Measurements from ENCODE around the gene TNRC6C.

Gene TNRC6C, protein sequence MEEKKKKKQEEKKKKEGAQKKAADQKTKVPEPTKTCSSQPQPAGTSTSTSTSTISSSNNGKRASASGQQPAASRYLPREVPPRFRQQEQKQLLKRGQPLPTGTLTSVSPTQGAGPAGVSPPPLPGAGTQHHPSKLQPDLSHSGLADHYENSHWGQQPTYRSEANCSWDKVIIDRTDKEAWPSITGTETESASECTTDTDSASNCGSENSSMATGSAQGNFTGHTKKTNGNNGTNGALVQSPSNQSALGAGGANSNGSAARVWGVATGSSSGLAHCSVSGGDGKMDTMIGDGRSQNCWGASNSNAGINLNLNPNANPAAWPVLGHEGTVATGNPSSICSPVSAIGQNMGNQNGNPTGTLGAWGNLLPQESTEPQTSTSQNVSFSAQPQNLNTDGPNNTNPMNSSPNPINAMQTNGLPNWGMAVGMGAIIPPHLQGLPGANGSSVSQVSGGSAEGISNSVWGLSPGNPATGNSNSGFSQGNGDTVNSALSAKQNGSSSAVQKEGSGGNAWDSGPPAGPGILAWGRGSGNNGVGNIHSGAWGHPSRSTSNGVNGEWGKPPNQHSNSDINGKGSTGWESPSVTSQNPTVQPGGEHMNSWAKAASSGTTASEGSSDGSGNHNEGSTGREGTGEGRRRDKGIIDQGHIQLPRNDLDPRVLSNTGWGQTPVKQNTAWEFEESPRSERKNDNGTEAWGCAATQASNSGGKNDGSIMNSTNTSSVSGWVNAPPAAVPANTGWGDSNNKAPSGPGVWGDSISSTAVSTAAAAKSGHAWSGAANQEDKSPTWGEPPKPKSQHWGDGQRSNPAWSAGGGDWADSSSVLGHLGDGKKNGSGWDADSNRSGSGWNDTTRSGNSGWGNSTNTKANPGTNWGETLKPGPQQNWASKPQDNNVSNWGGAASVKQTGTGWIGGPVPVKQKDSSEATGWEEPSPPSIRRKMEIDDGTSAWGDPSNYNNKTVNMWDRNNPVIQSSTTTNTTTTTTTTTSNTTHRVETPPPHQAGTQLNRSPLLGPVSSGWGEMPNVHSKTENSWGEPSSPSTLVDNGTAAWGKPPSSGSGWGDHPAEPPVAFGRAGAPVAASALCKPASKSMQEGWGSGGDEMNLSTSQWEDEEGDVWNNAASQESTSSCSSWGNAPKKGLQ (N-terminal part only)

DNA sequence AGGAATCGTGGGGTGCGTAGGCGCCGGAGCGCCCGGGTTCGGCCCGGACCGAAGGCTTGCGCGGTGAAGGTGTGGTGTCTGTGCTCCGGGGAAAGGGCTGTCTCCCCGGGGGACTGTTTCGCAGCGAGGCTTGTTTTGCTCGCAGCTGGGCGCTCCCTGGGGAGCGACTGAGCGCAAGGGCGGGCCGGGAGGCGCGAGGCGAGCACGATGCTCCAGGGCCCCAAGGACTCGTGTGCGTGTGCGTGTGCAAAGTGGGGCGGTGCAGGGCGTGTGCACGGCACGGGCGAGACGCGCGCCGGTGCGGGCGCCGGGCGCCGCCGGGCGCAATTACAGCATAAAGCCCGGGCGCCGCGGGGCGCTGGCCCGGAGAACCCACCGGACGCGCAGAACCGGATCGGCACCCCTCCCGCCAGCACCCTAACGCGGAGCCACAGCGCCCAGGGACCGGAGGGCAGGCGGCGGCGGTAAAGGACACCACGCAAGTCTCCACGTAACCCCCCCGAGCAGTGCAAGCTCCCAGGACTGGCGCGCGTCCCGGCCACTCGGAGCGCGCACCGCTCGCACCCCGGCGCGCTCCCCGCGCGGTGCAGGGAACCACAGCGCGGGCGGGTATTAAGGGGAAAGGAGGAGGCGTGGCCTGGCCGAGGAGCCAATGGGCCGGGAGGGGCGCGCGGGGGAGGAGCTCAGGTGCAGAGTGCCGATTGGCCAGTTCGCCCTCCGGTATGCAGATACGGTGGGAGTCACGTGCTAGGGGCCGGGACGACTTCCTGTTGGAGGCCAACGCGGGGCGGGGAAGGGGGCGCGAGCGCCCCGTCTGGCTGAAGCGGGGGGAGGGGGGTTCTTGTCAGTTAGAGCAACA lies at the start of gene TNRC6C:
TNRC6C (plus strand) TSS at position 847 of the 859 bp plus-strand sequence. CDS start 45,504 bp downstream, outside the sequence.
- DNase-seq: peak; percentile 100

DNA sequence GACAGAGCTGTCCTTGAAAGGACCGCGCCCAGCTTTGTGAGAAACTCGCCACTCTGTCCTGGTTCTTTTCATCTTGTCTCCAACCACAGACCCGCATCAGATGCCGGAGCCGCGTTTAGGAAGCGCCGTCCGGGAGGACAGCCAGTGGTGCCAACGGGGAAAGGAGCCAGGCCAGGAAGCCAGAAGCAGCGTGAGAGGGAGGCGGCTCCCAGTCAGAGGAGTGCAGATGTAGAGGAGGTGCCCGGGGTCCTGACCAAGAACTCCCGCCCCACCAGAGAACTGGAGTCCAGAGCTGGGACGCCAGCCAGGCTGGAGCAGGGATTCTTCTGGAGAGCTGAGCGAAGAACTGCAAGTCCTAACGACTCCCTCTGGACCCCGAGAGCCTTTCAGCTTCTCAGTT lies 49.3 kb upstream of the TNRC6C start:
- DNase-seq: no peak

DNA sequence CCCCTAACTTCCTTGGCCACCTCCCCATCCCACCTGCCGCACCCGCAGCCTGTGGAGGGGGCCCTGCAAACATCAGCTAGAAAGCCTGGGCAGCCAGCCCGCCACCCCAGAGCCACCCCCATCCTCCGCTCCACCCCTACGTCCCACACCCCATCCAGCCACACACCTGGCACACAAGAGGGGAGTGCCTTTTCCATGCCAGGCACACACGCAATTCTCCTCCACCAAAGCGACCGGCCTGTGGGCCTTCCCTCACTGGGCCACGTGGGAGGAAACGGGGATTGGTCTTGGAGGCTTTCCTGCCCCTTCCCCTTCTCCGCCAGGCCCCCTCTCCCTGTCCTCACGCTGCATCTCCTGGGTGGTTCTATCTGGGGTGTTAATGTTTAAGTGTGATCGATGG lies 48.7 kb upstream of the TNRC6C start:
- no peak for DNase-seq

DNA sequence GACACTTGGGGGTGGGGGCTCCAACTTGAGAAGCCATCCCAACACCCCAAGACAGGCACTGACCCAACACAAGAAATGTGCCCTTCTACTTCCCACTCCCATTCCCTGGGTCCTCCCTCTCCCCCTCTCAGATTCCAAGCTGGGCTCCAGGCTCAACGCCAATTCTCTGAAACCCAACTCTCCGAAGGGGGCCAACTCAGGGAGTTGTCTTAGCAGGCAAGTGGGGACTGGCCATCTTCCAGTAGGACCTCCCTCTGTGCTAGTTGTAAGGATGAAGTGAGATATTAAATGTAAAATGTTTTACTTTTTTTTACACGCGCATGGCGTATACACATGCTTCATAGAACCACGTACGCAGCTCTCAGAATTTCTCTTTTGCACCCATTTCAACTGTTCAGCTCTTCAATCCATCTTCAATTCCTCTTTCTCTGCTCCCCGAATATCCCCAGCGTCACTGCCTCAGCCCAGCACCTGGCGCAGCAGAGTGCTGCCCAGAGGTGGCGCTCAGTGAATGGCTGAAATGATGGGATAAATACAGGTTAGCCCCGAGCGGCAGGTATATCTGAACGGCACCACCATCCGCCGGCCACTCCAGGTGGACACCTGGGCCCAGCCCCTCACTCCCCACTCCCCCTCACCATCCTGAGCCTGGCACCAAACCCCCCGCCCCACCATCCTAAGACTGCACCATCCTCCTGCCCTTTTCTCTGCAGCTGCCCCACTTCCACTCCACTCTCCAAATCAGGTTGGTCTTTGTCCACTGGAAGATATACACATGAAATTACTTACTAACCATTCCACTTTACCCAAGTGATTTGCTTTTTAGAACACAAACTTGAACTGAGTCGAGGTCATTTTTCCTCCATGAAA lies 43.9 kb upstream of the TNRC6C start:
- DNase-seq: peak; percentile 92

DNA sequence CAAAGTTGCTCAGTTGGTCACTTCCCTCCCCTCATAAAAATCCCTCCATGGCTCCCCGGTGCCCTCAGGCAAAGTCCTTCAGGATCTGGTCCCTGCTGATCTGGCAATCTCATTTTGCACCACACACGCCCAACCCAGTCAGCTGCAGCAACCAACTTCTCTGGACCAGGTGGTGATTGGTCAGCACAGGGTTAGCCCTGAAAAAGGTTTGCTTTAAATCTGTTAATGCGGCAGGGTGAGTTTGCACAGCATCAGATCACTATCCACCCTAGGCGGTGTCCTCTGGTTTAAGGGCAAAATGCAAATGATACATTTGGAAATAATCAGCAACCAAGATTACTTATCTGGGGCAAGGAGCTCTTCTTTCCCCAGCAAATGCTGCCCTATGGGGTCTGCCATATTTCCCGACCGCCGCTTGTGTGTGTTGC lies 42.9 kb upstream of the TNRC6C start:
- DNase-seq: no peak

DNA sequence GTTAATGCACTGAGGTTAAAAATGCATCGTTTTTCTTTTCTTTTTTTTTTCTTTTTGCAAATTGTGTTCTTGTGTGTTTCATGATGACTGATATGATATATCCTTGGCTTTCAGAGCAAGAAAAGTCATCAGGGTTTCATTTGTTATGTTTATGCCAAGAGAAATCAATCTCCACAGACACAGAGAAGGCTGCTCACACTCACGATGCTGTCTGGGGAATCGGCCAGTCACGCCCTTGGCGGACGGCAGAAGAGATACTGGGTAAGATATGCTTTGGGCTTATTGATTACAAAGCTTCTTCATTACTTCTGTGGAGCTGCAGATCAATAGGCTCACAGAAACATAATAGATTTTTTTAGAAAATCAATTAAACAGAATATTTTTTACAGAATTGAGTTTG lies 42.2 kb upstream of the TNRC6C start:
- DNase-seq: peak; percentile 51

DNA sequence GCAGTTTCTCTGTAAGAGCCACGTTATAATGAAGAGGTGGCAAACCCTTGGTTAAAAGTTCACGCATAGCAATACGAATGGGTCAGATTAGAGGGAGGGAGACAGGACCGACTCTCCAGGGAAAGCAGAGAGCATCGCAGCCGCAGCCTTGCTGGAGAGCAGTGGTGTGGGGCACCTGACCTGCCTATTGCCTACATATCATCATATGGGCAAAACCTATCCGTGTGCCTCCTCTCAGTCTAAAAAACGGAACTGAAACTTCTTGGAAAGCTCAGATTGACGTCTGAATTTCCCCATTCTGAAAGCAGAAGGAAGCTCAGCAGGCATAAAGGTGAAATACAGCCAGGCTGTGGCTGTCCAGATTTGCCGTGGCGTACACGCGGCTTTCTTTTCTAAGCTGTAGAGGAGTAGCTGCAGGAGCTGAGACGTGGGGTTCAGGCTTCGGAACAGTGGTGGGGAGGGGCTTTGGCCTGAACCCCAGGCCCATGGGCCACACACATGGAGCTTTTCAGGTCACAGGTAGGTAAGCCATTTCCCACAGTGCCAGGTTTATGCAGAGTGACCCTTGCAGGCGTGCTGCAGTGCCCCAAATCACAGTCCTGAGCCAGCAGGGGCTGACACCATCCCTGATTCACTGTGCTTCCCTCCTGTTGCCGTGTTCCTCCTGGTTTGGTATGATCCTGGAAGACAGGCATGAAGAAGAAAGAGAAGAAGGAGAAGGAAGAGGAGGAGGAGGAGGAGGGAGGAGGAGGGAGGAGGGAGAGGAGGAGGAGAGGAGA lies 41.6 kb upstream of the TNRC6C start:
- peak; percentile 35 for DNase-seq

DNA sequence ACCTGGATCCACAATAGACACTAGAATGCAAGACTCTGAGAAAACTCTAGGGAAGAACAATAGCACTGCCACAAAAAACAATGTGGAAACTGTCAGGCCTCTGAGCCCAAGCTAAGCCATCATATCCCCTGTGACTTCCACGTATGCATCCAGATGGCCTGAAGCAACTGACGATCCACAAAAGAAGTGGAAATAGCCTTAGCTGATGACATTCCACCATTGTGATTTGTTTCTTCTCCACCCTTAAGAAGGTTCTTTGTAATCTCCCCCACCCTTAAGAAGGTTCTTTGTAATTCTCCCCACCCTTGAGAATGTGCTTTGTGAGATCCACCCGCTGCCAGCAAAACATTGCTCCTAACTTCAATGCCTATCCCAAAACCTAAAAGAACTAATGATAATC lies 39.2 kb upstream of the TNRC6C start:
- no peak for DNase-seq

DNA sequence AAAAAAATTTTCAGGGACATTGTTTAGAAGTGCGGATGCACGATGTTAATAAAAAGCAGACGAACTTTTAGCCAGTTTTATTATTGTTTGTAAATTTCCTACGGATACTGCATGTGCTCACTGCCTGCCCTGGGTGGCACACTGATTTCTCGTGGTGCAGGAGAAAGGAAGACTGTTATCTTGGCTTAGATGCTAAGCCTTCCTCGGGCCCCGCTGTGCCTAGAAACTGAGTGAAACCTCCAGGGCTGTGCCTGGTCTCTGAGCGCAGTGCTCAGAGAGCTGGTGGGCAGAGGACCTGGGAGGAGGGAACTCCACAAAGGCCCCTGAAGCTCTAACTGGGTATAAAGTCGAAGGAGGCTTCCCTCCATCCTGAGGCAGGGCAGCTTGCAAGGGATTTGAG lies 35.4 kb upstream of the TNRC6C start:
- DNase-seq: no peak

DNA sequence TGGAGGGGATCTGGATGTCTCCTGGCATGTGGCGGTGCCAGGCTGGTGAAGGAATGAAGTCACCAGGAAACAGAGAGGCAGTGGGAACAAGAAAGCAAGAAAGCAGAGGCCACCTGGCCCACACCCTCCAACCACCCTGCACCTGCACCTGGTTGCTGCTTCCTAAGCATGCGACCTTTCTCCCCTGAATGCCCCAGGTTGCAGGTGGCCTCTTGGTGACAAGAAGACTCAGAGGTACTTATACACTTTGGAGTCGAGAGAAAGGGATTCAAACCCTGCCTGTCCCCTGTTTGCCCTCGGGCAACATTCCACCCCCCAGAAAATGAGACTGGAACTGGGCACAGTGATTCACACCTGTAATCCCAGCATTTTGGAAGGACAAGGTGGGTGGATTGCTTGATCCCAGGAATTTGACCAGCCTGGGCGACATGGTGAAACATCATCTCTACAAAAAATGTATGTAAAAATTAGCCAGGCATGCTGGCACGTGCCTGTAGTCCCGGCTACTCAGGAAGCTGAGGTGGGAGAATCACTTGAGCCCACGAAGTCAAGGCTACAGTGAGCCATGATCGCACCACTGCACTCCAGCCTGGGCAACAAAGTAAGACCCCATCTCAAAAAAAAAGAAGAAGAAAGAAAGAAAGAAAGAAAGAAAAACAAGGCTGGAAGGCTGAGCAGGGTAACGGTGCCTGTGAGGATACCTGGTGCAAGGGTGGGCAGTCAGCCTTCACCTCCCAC lies 34.6 kb upstream of the TNRC6C start:
- no peak for DNase-seq

DNA sequence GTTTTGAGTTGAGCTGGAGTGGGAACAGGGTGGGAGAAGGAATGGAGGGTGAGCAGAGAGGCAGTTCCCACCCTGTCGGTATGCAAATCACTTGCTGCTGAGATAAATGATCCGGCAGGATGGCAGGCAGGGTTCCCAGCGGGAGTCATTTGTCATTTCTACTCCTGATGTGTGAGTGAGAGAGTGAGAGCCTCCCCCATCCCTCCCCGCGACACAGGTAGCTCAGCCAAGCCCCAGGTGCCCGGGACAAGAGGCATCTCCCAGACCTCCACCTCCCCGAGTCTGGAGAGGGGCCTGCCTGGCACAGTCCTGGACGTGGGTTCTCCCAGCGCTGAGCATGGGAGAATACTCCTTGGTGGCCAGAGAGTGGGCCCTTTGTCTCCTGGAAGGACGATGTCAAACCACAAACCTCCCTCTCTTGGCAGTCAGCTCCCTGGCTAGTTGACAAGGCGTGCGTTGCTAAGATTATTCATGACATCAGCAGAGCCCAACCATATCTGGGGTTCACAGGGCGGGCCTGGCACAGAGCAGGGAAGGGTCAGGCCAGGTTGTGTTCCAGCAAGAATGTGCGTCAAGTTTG lies 33.7 kb upstream of the TNRC6C start:
- no peak for DNase-seq

DNA sequence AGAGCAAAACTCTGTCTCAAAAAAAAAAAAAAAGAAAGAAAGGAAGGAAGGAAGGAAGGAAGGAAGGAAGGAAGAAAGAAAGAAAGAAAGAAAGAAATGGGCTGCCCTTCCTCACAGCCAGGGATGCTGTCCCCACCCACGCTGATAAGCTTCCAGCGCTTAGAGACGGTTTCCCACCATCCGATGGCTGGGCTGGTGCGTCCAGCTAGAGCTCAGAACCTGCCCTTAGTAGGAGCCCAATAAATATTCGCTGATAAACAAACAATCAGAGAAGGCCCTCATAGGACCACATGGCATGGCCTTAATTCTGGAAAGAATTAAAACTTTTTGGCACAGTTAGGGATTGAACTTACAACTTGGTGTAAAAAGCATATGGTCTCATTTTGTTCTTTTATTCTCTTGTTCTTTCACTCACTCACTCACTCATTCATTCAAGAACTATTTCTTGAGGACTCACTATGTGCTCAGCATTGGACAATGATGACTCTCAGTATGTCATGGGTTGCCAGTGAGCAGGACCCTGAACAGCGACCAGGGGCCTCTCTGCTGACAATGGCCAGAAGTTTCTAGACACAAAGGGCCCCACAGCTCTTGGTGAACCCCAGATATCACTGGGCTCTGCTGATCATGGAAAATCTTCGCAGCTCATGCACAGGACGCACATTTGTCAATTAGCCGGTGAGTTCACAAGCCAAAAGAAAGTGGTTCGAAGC lies 32.5 kb upstream of the TNRC6C start:
- no peak for DNase-seq

DNA sequence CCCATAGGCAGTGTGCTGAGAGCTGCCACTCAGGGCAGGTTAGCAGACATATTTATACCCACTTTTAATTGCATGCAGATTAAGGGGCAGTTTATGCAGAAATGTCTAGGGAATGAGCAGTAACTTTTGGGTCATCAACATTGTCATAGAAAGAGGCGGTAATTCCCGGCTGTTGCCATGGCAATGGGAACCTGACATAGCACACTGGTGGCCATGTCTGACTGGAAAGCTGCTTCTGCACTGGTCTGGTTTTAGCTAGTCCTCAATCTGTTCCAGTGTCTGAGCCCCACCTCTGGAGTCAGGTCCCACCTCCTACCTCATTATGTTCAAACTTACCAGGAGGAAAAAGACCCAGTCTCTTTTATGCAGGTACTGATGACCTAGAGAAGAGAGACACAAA lies 31.5 kb upstream of the TNRC6C start:
- DNase-seq: peak; percentile 56

DNA sequence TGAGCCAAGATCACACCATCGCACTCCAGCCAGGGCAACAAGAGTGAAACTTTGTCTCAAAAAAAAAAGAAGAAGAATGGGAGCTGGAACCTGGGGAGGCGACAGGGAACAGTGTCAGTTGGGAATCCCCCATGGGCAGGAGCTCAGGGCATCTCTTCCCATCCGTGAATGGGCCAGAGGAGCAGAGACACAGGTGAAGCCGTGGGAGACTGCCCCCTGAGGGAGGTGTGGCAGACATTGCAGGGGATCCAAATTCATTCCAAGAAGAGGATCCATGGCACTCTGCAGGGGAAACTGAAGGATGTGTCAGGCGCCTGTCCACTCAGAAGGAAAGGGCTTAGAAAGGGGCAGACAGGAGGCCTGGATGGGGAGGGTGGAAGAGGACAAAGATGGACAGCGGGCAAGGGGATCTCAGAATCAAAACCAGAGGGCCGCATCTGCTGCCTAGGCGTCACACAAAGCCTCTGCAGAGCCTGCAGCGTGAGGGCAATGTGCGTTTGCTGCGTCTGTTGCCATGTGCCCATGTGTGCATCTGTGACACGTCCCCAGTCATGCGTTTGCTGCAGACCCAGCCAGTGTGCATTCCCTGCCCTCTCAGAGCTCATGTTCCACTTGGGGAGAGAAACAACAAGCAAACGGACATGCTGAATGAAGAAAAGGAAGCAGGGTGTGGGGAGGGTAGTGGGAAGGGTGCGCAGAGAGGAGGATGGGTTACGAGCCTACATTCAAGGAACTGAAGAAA lies 30.6 kb upstream of the TNRC6C start:
- peak; percentile 60 for DNase-seq

DNA sequence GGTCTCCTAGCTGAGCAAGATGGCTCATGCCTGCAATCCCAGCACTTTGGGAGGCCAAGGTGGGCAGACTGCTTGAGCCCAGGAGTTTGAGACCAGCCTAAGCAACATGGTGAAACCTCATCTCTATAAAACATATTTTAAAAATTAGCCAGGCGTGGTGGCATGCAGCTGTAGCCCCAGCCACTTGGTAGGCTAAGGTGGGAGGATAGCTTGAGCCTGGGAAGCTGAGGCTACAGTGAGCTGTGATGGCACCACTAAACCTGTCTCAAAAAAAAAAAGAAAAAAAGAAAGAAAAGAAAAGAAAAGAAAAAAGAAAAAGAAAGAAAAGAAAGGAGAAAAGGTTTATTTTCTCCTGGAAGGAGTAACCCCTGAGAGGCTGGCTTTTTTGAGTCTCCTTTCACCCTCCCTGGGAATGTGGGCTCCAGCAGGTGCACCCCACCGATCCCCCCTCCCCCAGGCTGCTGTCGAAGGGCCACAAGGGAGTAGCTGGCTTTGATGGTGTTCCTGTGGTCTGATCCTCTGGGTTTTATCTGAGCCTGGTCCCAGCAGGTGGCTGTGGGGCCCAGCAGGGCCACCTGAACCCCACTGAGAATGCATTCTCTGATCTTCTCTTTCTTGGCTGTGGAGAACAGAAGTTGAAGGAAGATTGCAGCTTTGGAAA lies 29.9 kb upstream of the TNRC6C start:
- DNase-seq: no peak

DNA sequence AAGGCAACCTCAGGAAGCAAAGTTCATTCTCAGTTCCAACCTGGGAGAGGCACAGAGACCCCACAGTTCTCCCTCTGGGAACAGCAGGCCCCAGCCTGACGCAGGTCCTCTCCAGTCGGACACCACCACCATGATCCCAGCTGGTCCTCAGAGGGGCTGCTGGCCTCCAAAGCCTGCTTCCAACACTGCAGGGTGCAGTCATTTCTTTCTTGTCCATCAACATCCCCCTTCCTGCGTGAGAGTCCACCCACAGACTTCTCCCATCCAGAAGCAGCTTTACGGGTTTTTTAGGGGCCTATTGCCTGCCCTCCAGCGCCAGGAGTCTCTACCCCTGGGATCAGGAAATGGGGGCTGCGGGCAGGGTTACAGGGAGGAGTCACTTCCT lies 29.3 kb upstream of the TNRC6C start:
- no peak for DNase-seq

DNA sequence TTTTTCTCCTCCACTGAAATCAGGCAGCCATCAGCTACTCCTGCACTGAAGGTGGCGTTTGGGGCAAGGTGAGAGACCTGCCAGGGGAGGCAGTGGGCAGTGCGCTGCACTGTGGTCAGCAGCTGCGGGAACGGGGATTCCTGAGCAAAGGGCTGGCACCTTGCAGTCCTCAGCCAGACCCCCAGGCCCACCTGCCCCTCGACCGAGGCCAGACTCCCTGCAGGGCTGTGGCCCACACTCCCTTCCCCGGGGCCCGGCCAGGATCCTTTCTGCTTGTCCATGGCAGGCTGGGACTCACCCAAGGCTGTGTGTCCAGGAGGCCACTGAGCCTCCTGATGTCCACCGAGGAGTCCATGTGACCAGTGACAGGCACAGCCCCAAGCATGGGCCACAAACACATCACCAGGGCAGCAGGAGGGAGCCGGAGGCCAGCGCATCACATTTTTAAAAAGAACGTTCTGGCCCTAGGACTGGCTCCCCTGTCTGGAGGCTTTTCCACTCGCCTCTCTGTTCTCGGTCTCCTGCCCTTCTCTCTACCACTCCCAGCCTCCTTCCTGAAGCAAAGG lies 28.5 kb upstream of the TNRC6C start:
- DNase-seq: no peak
